HepG2 (cell line): ENCODE measurements around the gene ZNF394. TPM values are rescaled to one million over a fixed set of nuclear protein-coding genes. Genes with fewer than 3 reads are reported as not detected.

Experiments used
- JUNB ChIP-seq: sonication (generic); formaldehyde crosslinking; IDR thresholded peaks from 2 replicates; pipeline ENCODE4 v1.8.0; 2022; ENCODE audit warnings: missing genetic modification reagents, mild to moderate bottlenecking, borderline replicate concordance
- MATR3 ChIP-seq: sonication (generic); formaldehyde crosslinking; IDR thresholded peaks from 2 replicates; pipeline ENCODE4 v1.4.0; 2020; ENCODE audit warnings: missing genetic modification reagents
- MED8 ChIP-seq: sonication (generic); formaldehyde crosslinking; IDR thresholded peaks from 2 replicates; pipeline ENCODE4 v1.8.1; 2023; ENCODE audit warnings: mild to moderate bottlenecking, missing genetic modification reagents; ENCODE audit not compliant: insufficient replicate concordance
- NFYB ChIP-seq: sonication (generic); formaldehyde crosslinking; IDR thresholded peaks from 2 replicates; pipeline ENCODE4 v1.4.0; 2020; ENCODE audit warnings: missing genetic modification reagents
- NFYC ChIP-seq: IDR thresholded peaks from 2 replicates; pipeline ENCODE4 v1.6.1; 2016; ENCODE audit warnings: missing genetic modification reagents, missing compliant biosample characterization
- NR1H2 ChIP-seq: sonication (generic); formaldehyde crosslinking; IDR thresholded peaks from 2 replicates; pipeline ENCODE4 v1.8.1; 2022; ENCODE audit warnings: low read depth, missing genetic modification reagents, borderline replicate concordance
- PHF8 ChIP-seq: sonication (generic); formaldehyde crosslinking; IDR thresholded peaks from 2 replicates; pipeline ENCODE4 v1.5.0; 2020; ENCODE audit warnings: missing genetic modification reagents
- THAP11 ChIP-seq: IDR thresholded peaks from 2 replicates; pipeline ENCODE4 v1.6.1; 2016; ENCODE audit warnings: missing biosample characterization, missing genetic modification reagents
- ZMYM4 ChIP-seq: sonication (generic); formaldehyde crosslinking; IDR thresholded peaks from 2 replicates; pipeline ENCODE4 v1.8.1; 2023; ENCODE audit warnings: mild to moderate bottlenecking, missing genetic modification reagents
- ZNF749 ChIP-seq: sonication (generic); formaldehyde crosslinking; IDR thresholded peaks from 2 replicates; pipeline ENCODE4 v1.8.0; 2022; ENCODE audit warnings: mild to moderate bottlenecking, missing genetic modification reagents, moderate library complexity, borderline replicate concordance
- polyA plus RNA-seq, 8 experiments: library from polyadenylated mRNA; depleted of rRNA in 3 of 8; stranded (reverse) in 7 of 8; unstranded in 1 of 8; fragments of >200 nt; fragmentation: Illumina TruSeq in 4 of 8; extraction: Trizol in 4 of 8; gene quantifications; 2 replicates each; pipeline versions ENCODE4 v1.2.1 to v1.2.3, GENCODE V29; 2011 to 2016; ENCODE audit warnings: low read depth in 4 of 8, missing spikeins in 1 of 8, mixed read lengths in 1 of 8; ENCODE audit not compliant: insufficient read depth in 1 of 8
- total RNA-seq, 5 experiments: library from RNA; depleted of rRNA; stranded (reverse); fragments of >200 nt; fragmentation: Illumina TruSeq; extraction: Trizol; gene quantifications; 2 replicates each; pipeline ENCODE4 v1.2.3, GENCODE V29; 2016; ENCODE audit warnings: low read depth in 1 of 5
- TF ChIP-seq, protein P1 (sequence below): sonication (generic); formaldehyde crosslinking; IDR thresholded peaks from 2 replicates; pipeline ENCODE4 v1.5.0; 2020; ENCODE audit warnings: mild to moderate bottlenecking, missing genetic modification reagents
- TF ChIP-seq, protein P2 (sequence below): sonication (generic); formaldehyde crosslinking; conservative IDR thresholded peaks from 2 replicates; pipeline ENCODE4 v1.4.0; 2020; ENCODE audit warnings: missing genetic modification reagents
- TF ChIP-seq, protein P3 (sequence below), 2 experiments: sonication (generic) in 1 of 2; formaldehyde crosslinking in 1 of 2; IDR thresholded peaks; 2 replicates each; pipeline versions ENCODE4 v1.4.0 to v1.6.1; 2018 to 2020; ENCODE audit warnings: missing genetic modification reagents in 2 of 2, borderline replicate concordance in 1 of 2, low read depth in 1 of 2, mild to moderate bottlenecking in 1 of 2, missing biosample characterization in 1 of 2
- TF ChIP-seq, protein P4 (sequence below): sonication (generic); formaldehyde crosslinking; IDR thresholded peaks from 2 replicates; pipeline ENCODE4 v1.5.0; 2020; ENCODE audit warnings: missing genetic modification reagents, mild to moderate bottlenecking, borderline replicate concordance
- TF ChIP-seq, protein P5 (sequence below): sonication (generic); formaldehyde crosslinking; IDR thresholded peaks from 2 replicates; pipeline ENCODE4 v1.5.0; 2020; ENCODE audit warnings: mild to moderate bottlenecking, missing genetic modification reagents, borderline replicate concordance

Gene ZNF394
- total and polyA plus RNA-seq, 2 of the 13 experiments (the other 11 are each of a cell fraction or from before 2014, with no cell fraction given): 7.8 to 19.6 TPM

DNA sequence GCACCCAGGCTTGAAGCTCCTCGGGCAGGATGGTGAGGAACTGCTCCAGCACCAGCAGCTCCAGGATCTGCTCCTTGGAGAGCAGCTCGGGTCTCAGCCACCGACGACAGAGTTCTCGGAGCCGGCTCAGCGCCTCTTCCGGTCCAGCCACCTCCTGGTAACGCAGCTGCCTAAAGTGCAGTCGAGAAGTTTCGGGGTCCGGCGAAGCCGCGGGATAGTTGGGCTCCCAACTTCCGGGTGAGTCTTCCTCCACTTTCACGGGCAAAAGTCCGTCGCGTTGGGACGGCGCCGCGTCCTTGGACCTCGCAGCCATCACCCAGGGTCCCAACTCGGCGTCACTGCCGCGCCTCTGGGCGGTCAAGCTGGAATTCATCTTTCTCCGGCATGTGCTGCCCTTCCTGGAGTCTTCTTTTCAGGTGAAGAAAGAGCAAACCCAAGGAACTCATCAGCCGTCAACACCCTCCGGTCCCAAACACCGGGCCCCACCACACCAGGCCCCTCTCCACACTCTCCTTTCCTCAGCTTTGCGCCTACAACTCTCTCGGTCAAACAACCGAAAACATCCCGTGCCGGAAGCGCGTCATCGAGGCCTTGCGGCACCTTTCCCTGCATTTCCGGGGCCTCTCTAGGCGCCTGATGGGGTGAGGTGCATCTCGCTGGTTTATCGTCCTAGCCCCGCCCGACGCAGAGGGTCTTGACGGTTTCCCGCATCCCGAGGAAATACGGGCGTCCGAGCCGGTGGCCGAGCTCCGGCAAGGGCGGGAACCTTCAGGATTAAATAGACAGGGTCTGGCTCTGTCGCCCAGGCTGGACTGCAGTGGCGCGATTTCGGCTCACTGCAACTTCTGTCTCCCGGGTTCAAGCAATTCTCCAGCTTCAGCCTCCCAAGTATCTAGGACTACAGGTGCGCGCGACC, at the start of gene ZNF394 (continued):
- TF ChIP-seq, protein P1, sequence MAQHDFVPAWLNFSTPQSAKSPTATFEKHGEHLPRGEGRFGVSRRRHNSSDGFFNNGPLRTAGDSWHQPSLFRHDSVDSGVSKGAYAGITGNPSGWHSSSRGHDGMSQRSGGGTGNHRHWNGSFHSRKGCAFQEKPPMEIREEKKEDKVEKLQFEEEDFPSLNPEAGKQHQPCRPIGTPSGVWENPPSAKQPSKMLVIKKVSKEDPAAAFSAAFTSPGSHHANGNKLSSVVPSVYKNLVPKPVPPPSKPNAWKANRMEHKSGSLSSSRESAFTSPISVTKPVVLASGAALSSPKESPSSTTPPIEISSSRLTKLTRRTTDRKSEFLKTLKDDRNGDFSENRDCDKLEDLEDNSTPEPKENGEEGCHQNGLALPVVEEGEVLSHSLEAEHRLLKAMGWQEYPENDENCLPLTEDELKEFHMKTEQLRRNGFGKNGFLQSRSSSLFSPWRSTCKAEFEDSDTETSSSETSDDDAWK (CRISPR knock-in tag): no peak
- TF ChIP-seq MATR3 (CRISPR knock-in tag) (no peak), ZMYM4 (CRISPR knock-in tag) (peak; percentile 76; the same call in 1 of the 2 replicates), ZNF749 (CRISPR knock-in tag) (0 out of 2 replicates have a peak, but pooled peaks have one; percentile 9), THAP11 (peak; percentile 97), NR1H2 (CRISPR knock-in tag) (no peak), PHF8 (CRISPR knock-in tag) (peak; percentile 92), NFYB (CRISPR knock-in tag) (no peak; the same call in 1 of the 2 replicates), MED8 (no peak), NFYC (CRISPR knock-in tag) (peak; percentile 71), JUNB (CRISPR knock-in tag) (no peak)
- TF ChIP-seq, protein P2, sequence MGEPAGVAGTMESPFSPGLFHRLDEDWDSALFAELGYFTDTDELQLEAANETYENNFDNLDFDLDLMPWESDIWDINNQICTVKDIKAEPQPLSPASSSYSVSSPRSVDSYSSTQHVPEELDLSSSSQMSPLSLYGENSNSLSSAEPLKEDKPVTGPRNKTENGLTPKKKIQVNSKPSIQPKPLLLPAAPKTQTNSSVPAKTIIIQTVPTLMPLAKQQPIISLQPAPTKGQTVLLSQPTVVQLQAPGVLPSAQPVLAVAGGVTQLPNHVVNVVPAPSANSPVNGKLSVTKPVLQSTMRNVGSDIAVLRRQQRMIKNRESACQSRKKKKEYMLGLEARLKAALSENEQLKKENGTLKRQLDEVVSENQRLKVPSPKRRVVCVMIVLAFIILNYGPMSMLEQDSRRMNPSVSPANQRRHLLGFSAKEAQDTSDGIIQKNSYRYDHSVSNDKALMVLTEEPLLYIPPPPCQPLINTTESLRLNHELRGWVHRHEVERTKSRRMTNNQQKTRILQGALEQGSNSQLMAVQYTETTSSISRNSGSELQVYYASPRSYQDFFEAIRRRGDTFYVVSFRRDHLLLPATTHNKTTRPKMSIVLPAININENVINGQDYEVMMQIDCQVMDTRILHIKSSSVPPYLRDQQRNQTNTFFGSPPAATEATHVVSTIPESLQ (CRISPR knock-in tag): peak; percentile 64; the same call in 1 of the 2 replicates
- TF ChIP-seq, protein P3, sequence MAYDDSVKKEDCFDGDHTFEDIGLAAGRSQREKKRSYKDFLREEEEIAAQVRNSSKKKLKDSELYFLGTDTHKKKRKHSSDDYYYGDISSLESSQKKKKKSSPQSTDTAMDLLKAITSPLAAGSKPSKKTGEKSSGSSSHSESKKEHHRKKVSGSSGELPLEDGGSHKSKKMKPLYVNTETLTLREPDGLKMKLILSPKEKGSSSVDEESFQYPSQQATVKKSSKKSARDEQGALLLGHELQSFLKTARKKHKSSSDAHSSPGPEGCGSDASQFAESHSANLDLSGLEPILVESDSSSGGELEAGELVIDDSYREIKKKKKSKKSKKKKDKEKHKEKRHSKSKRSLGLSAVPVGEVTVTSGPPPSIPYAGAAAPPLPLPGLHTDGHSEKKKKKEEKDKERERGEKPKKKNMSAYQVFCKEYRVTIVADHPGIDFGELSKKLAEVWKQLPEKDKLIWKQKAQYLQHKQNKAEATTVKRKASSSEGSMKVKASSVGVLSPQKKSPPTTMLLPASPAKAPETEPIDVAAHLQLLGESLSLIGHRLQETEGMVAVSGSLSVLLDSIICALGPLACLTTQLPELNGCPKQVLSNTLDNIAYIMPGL (CRISPR knock-in tag; IDR thresholded peaks at IDR 0.05; ENCODE audit: borderline replicate concordance in 1 of 2, low read depth in 1 of 2): peak; percentile 85 to 88
- TF ChIP-seq, protein P4, sequence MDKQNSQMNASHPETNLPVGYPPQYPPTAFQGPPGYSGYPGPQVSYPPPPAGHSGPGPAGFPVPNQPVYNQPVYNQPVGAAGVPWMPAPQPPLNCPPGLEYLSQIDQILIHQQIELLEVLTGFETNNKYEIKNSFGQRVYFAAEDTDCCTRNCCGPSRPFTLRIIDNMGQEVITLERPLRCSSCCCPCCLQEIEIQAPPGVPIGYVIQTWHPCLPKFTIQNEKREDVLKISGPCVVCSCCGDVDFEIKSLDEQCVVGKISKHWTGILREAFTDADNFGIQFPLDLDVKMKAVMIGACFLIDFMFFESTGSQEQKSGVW (CRISPR knock-in tag): no peak
- TF ChIP-seq, protein P5, sequence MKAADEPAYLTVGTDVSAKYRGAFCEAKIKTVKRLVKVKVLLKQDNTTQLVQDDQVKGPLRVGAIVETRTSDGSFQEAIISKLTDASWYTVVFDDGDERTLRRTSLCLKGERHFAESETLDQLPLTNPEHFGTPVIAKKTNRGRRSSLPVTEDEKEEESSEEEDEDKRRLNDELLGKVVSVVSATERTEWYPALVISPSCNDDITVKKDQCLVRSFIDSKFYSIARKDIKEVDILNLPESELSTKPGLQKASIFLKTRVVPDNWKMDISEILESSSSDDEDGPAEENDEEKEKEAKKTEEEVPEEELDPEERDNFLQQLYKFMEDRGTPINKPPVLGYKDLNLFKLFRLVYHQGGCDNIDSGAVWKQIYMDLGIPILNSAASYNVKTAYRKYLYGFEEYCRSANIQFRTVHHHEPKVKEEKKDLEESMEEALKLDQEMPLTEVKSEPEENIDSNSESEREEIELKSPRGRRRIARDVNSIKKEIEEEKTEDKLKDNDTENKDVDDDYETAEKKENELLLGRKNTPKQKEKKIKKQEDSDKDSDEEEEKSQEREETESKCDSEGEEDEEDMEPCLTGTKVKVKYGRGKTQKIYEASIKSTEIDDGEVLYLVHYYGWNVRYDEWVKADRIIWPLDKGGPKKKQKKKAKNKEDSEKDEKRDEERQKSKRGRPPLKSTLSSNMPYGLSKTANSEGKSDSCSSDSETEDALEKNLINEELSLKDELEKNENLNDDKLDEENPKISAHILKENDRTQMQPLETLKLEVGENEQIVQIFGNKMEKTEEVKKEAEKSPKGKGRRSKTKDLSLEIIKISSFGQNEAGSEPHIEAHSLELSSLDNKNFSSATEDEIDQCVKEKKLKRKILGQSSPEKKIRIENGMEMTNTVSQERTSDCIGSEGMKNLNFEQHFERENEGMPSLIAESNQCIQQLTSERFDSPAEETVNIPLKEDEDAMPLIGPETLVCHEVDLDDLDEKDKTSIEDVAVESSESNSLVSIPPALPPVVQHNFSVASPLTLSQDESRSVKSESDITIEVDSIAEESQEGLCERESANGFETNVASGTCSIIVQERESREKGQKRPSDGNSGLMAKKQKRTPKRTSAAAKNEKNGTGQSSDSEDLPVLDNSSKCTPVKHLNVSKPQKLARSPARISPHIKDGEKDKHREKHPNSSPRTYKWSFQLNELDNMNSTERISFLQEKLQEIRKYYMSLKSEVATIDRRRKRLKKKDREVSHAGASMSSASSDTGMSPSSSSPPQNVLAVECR (CRISPR knock-in tag): peak; percentile 96
